CD4-positive, alpha-beta T cell (primary cell): ENCODE measurements around the gene SPSB4. TPM values are rescaled to one million over a fixed set of nuclear protein-coding genes. Genes with fewer than 3 reads are reported as not detected.
"Not testable (repeated sequence)": the region's sequence is repeated elsewhere in the genome, so short reads cannot be mapped to it uniquely, and the experiment has no call there.

ENCODE experiments used
- ATAC-seq: fragments of 200-7000 bp; cut with Tn5 transposase; one replicate; pipeline ENCODE4 v1.10.0; 2022; ENCODE audit warnings: mild to moderate bottlenecking; ENCODE audit not compliant: poor library complexity
- CTCF ChIA-PET: fragments of 350-600 bp; sonication (Branson Sonifier 250); formaldehyde crosslinking; loops from one replicate; lab custom pipeline; 2021; ENCODE audit warnings: antibody characterized with exemption, inconsistent platforms; lab: Charles Lee
- POLR2A ChIA-PET: fragments of 350-600 bp; sonication (Branson Sonifier 250); formaldehyde crosslinking; loops from one replicate; lab custom pipeline; 2021; ENCODE audit warnings: antibody characterized with exemption, inconsistent platforms; lab: Charles Lee
- DNase-seq, 14 experiments: peaks; one replicate each; pipeline ENCODE4 v3.0.0-alpha.2; 2013 to 2020; ENCODE audit warnings: mixed read lengths in 2 of 14
- H3K27ac ChIP-seq, 2 donors: one replicate each; pipeline versions ENCODE4 v1.5.1 to v1.7.0; 2013; ENCODE audit warnings: low read length in 2 of 2, low read depth in 1 of 2, mild to moderate bottlenecking in 1 of 2
- H3K27me3 ChIP-seq, 2 experiments: 1 replicate in 1 of 2; 2 replicates in 1 of 2; pipeline versions ENCODE4 v1.6.1 to v1.7.0; 2013; ENCODE audit warnings: low read length in 2 of 2, control low read depth in 1 of 2, mild to moderate bottlenecking in 1 of 2, moderate library complexity in 1 of 2; ENCODE audit not compliant: insufficient read depth in 2 of 2, control insufficient read depth in 1 of 2
- H3K36me3 ChIP-seq: one replicate; pipeline ENCODE4 v1.6.1; 2013; ENCODE audit warnings: low read length, control low read depth; ENCODE audit not compliant: insufficient read depth
- H3K4me1 ChIP-seq: one replicate; pipeline ENCODE4 v1.6.1; 2013; ENCODE audit warnings: low read length, control low read depth; ENCODE audit not compliant: insufficient read depth
- H3K4me3 ChIP-seq: one replicate; pipeline ENCODE4 v1.5.1; 2013; ENCODE audit warnings: mild to moderate bottlenecking, low read length, moderate library complexity
- H3K9me3 ChIP-seq, 2 experiments: 1 replicate in 1 of 2; 2 replicates in 1 of 2; pipeline versions ENCODE4 v1.6.1 to v1.7.0; 2013; ENCODE audit warnings: low read length in 2 of 2, mild to moderate bottlenecking in 2 of 2, control low read depth in 1 of 2, moderate library complexity in 1 of 2; ENCODE audit not compliant: control insufficient read depth in 1 of 2, insufficient read depth in 1 of 2
- H3K27ac Mint-ChIP-seq: one replicate; pipeline ENCODE4 v1.8.0; 2020; ENCODE audit warnings: mixed read lengths
- H3K27me3 Mint-ChIP-seq: one replicate; pipeline ENCODE4 v1.8.0; 2021; ENCODE audit warnings: mixed read lengths
- H3K36me3 Mint-ChIP-seq: one replicate; pipeline ENCODE4 v1.8.0; 2021; ENCODE audit warnings: low read depth, mixed read lengths
- H3K4me1 Mint-ChIP-seq: one replicate; pipeline ENCODE4 v1.8.0; 2021; ENCODE audit warnings: low read depth, mixed read lengths
- H3K4me3 Mint-ChIP-seq: one replicate; pipeline ENCODE4 v1.8.0; 2020; ENCODE audit warnings: mild to moderate bottlenecking, mixed read lengths
- H3K9me3 Mint-ChIP-seq: one replicate; pipeline ENCODE4 v1.8.0; 2020; ENCODE audit warnings: mixed read lengths
- intact Hi-C, 2 experiments: fragments of 100-400 bp; cut with DNase I in 1 of 2; cut with micrococcal nuclease in 1 of 2; formaldehyde crosslinking; loops; one replicate each; pipeline versions ENCODE4 v1.15.1 to v1.9.0; 2023 to 2025; cut with DNase I, micrococcal nuclease
- total RNA-seq, 174 experiments: library from RNA in 2 of 174; stranded (reverse) in 2 of 174; gene quantifications; one replicate each; pipeline ENCODE4 v1.2.3 and lab custom pipeline; 2021 to 2026
- TF ChIP-seq, protein P1 (sequence below): fragments of 200-600 bp; IDR thresholded peaks from one replicate; pipeline ENCODE4 v1.8.0; 2022; ENCODE audit warnings: antibody characterized with exemption, mild to moderate bottlenecking

The SPSB4 gene
- total RNA-seq, 2 experiments from 2014 or later = not detected

DNA sequence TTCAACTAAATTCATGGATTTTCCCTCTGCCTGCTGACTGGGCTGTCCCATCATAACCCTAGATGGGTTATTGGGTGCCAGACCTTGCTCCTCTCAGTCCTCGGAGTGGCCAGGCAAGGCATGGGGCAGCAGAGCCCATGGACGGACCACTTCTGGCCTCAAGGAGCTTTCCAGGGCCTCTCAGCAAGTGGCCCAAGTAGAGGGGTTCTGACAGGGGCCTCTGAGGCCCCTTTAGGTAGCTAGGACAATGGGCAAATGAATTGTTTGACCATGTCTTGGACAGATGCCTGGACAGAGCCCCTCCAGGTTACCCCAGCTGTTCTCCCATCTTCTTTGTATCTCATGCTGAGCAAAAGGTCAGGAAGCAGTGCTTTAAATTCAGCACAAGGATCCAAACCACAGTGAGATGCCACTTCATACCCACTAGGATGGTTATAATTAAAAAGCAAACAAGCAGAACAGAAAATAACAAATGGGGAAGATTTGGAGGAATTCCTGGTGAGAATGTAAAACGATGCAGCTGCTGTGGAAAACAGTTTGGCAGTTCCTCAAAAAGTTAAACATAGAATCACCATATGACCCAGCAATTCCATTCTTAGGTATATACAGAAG is 61.6 kb downstream of the SPSB4 start:
- Histone ChIP-seq H3K4me1 (no peaks in the 10 kb centered on the region), H3K4me3 (no peak overlapping the region), H3K27ac (no peak overlapping the region), H3K9me3 (no peaks in the 10 kb centered on the region), H3K27me3 (peaks cover 0 to 2% of the 10 kb centered on the region in 2 experiments), H3K36me3 (no peaks in the 10 kb centered on the region)
- Mint-ChIP-seq H3K4me1 (no peaks in the 10 kb centered on the region), H3K36me3 (no peaks in the 10 kb centered on the region), H3K9me3 (no peaks in the 10 kb centered on the region), H3K27ac (no peak overlapping the region), H3K27me3 (no peaks in the 10 kb centered on the region), H3K4me3 (no peak overlapping the region)
- no peak for DNase-seq
- intact Hi-C loops = no loop called here
- TF ChIP-seq, protein P1, sequence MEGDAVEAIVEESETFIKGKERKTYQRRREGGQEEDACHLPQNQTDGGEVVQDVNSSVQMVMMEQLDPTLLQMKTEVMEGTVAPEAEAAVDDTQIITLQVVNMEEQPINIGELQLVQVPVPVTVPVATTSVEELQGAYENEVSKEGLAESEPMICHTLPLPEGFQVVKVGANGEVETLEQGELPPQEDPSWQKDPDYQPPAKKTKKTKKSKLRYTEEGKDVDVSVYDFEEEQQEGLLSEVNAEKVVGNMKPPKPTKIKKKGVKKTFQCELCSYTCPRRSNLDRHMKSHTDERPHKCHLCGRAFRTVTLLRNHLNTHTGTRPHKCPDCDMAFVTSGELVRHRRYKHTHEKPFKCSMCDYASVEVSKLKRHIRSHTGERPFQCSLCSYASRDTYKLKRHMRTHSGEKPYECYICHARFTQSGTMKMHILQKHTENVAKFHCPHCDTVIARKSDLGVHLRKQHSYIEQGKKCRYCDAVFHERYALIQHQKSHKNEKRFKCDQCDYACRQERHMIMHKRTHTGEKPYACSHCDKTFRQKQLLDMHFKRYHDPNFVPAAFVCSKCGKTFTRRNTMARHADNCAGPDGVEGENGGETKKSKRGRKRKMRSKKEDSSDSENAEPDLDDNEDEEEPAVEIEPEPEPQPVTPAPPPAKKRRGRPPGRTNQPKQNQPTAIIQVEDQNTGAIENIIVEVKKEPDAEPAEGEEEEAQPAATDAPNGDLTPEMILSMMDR = no peak
- ChIA-PET CTCF (no interaction called here), POLR2A (no interaction called here)
- ATAC-seq = no peak

DNA sequence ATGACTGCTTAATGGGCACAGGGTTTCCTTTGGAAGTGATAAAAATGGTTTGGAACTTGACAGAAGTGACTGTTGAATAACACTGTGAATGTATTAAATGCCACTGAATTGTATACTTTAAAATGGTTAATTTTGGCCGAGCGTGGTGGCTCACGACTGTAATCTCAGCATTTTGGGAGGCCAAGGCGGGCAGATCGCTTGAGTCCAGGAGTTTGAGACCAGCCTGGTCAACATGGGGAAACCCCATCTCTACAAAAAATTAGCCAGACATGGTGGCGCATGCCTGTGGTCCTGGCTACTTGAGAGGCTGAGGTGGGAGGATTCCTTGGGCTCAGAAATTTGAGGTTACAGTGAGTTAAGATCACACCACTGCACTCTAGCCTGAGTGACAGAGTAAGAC is 62.5 kb downstream of the SPSB4 start:
- H3K36me3 ChIP-seq, H3K27me3 Mint-ChIP-seq, H3K27ac ChIP-seq, intact Hi-C loops, POLR2A ChIA-PET, H3K27ac Mint-ChIP-seq, H3K9me3 ChIP-seq, H3K4me1 Mint-ChIP-seq, H3K27me3 ChIP-seq, CTCF ChIA-PET, DNase-seq, H3K4me3 Mint-ChIP-seq, H3K9me3 Mint-ChIP-seq, H3K4me1 ChIP-seq, H3K36me3 Mint-ChIP-seq, H3K4me3 ChIP-seq, ATAC-seq: not testable (repeated sequence)

DNA sequence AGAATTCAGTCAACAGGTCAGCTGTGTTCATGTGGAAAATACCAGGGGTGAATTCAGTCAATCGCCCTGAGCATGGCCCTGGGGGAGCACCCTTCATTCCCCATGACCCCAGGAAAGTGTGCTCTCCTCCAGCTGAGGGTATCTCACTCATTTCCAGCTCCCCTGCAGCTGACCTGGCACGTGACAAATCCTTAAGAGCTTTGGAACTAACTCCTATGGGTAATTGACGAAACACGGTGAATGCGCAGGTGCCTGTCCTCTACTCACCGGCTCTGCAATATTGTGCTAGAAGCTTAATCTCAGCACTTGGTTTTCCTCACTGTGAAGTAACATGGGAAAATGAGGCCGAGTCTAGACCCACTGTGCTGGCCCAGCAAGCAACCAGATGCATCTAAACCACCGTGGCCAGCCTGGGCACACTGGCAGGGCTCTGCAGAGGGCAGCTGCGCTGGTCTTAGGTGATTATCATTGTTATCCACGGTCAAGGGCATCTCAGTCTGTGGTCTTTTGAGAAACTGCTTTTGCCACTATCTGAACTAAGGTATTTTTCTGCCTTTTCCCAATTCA is 63.1 kb downstream of the SPSB4 start:
- H3K9me3 Mint-ChIP-seq = peaks cover 2% of the 10 kb centered on the region
- peaks cover 0 to 2% of the 10 kb centered on the region in 2 experiments for H3K27me3 ChIP-seq
- ATAC-seq (no peak), DNase-seq (no peak)
- H3K4me3 ChIP-seq = no peak overlapping the region
- H3K4me3 Mint-ChIP-seq = no peak overlapping the region
- TF ChIP-seq, protein P1 = no peak
- ChIA-PET POLR2A (no interaction called here), CTCF (no interaction called here)
- no peak overlapping the region for H3K27ac ChIP-seq
- H3K27me3 Mint-ChIP-seq = no peaks in the 10 kb centered on the region
- no peaks in the 10 kb centered on the region for H3K36me3 ChIP-seq
- H3K27ac Mint-ChIP-seq = no peak overlapping the region
- H3K9me3 ChIP-seq = no peaks in the 10 kb centered on the region
- no peaks in the 10 kb centered on the region for H3K4me1 Mint-ChIP-seq
- intact Hi-C loops = no loop called here
- H3K4me1 ChIP-seq = no peaks in the 10 kb centered on the region
- H3K36me3 Mint-ChIP-seq = no peaks in the 10 kb centered on the region
